Psoas muscle (tissue), 8 donors: ENCODE data around the gene ZNF716. TPM values are rescaled to one million over a fixed set of nuclear protein-coding genes. Genes with fewer than 3 reads are reported as not detected.

Source experiments
- ATAC-seq, 4 donors: fragments of 200-7000 bp; cut with Tn5 transposase; one replicate each; pipeline ENCODE4 v1.9.1; 2020; ENCODE audit warnings: moderate library complexity in 3 of 4, mild to moderate bottlenecking in 2 of 4
- DNase-seq, 2 donors: peaks; one replicate each; pipeline ENCODE4 v3.0.0-alpha.2; 2020
- H3K27ac ChIP-seq: fragments of 200-600 bp; one replicate; pipeline ENCODE4 v1.8.0; 2022
- H3K27me3 ChIP-seq, 3 donors: fragments of 200-600 bp in 1 of 3; one replicate each; pipeline versions ENCODE4 v1.6.1 to v1.8.0; 2013 to 2022; ENCODE audit warnings: low read length in 2 of 3, mild to moderate bottlenecking in 2 of 3, moderate library complexity in 1 of 3; ENCODE audit not compliant: insufficient read depth in 3 of 3
- H3K36me3 ChIP-seq, 2 donors: fragments of 200-600 bp in 1 of 2; one replicate each; pipeline versions ENCODE4 v1.6.1 to v1.8.0; 2013 to 2022; ENCODE audit warnings: low read depth in 1 of 2, mild to moderate bottlenecking in 1 of 2, moderate library complexity in 1 of 2; ENCODE audit not compliant: insufficient read depth in 1 of 2
- H3K4me1 ChIP-seq: fragments of 200-600 bp; one replicate; pipeline ENCODE4 v1.8.0; 2022
- H3K4me3 ChIP-seq: fragments of 200-600 bp; one replicate; pipeline ENCODE4 v1.8.0; 2022; ENCODE audit warnings: mild to moderate bottlenecking
- H3K9me3 ChIP-seq: fragments of 200-600 bp; one replicate; pipeline ENCODE4 v1.8.0; 2022
- WGBS, 3 donors: extraction: QIAGEN DNeasy Blood & Tissue Kit; methylation state at CpG; one replicate each; pipeline versions ENCODE4 v1.1.6 to v1.1.7; 2013; 5-methylcytosine and 5-hydroxymethylcytosine counted together
- intact Hi-C, 2 donors: fragments of 100-400 bp; cut with DNase I; formaldehyde crosslinking; loops; one replicate each; pipeline versions ENCODE4 v1.11.0 to v1.14.2; 2022
- polyA plus RNA-seq, 3 donors: library from polyadenylated mRNA; stranded (reverse); fragments of 200-250 nt; gene quantifications; one replicate each; pipeline ENCODE4 v1.2.3, GENCODE V29; 2013
- total RNA-seq, 4 donors: library from RNA; stranded (reverse); fragmentation: NEBNext Ultra II Directional in 2 of 4; extraction: Animal tissue kit (Norgen Biotek cat#: 25700) in 2 of 4; gene quantifications; one replicate each; pipeline versions ENCODE4 v1.2.1 to v1.2.4, GENCODE V29; 2021 to 2023
- TF ChIP-seq, protein P1 (sequence below): fragments of 200-600 bp; IDR thresholded peaks from one replicate; pipeline ENCODE4 v1.8.0; 2022; ENCODE audit warnings: antibody characterized with exemption
- donor health status: healthy with polysubstance abuse.
- donor health status: DM: no; HTN: no; CAD: no; lungs with moderate emphysema.
- donor health status: Bipolar disorder and iron deficiency.
- donor health status: healthy.
- donor health status: DM: yes; HTN: yes; CAD: no.
- donor health status: DM: no; HTN: no; CAD: no.
- donor health status: DM: no; HTN: no; CAD: no.
- donor health status: DM: yes; HTN: yes; CAD: no.

The ZNF716 gene
- total and polyA plus RNA-seq, 7 donors: not detected

DNA sequence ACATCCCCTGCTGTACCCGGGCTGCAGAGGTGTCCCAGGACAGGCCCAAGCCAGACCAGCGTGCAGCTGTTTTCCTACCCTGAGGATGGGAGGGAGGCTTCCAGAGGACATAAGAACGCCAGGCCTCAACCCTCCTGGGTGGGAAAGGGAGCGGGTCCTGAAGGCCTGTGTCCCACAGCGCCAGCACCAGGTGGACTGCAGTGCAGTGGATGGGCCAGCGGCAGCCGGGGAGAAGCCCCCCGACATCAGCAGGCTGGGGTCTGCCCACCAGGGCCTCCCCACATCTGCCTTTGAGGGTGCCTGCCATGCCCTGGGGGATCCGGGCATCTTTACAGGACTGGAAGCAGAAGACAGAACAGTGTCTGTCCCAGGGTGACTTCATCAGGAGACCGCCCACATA lies 22.8 kb upstream of the ZNF716 start:
- DNase-seq (no peak), ATAC-seq (no peak)
- Histone ChIP-seq H3K27me3 (no peaks in the 10 kb centered on the region), H3K9me3 (no peaks in the 10 kb centered on the region), H3K4me3 (no peak overlapping the region), H3K4me1 (no peaks in the 10 kb centered on the region), H3K27ac (no peak overlapping the region), H3K36me3 (no peaks in the 10 kb centered on the region)
- intact Hi-C loops: no loop called here
- whole genome bisulfite sequencing, 3 donors: 91 to 96% (median 91%) methylated on average over 10 of the region's 10 CpGs
- TF ChIP-seq, protein P1, sequence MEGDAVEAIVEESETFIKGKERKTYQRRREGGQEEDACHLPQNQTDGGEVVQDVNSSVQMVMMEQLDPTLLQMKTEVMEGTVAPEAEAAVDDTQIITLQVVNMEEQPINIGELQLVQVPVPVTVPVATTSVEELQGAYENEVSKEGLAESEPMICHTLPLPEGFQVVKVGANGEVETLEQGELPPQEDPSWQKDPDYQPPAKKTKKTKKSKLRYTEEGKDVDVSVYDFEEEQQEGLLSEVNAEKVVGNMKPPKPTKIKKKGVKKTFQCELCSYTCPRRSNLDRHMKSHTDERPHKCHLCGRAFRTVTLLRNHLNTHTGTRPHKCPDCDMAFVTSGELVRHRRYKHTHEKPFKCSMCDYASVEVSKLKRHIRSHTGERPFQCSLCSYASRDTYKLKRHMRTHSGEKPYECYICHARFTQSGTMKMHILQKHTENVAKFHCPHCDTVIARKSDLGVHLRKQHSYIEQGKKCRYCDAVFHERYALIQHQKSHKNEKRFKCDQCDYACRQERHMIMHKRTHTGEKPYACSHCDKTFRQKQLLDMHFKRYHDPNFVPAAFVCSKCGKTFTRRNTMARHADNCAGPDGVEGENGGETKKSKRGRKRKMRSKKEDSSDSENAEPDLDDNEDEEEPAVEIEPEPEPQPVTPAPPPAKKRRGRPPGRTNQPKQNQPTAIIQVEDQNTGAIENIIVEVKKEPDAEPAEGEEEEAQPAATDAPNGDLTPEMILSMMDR: no peak

DNA sequence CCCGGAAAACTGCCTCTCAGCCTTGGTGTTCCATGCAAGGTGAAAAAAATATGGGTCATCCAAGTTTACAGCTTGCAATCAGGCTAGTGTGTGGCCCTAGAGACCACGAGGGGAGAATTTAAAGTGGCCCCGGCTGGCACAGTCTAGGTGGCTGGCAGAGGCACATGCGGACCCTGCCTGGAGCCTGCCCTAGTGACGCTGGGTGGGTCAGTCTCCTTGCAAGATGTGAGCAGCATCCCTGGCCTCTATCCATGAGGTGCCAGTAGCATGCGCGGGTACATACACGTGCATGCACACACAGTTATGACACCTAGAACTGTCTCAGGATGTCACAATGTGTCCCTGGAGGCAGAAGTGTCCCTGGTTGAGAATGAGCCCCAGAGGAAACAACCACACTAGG lies 22.4 kb upstream of the ZNF716 start:
- intact Hi-C loops: no loop called here
- H3K9me3 ChIP-seq: no peaks in the 10 kb centered on the region
- ATAC-seq: no peak
- H3K27me3 ChIP-seq: no peaks in the 10 kb centered on the region
- H3K4me3 ChIP-seq: no peak overlapping the region
- 75 to 84% (median 80%) methylated on average over 8 of the region's 8 CpGs for WGBS, 3 donors
- no peak for DNase-seq
- H3K27ac ChIP-seq: no peak overlapping the region
- H3K36me3 ChIP-seq: no peaks in the 10 kb centered on the region
- TF ChIP-seq, protein P1: no peak
- H3K4me1 ChIP-seq: no peaks in the 10 kb centered on the region

DNA sequence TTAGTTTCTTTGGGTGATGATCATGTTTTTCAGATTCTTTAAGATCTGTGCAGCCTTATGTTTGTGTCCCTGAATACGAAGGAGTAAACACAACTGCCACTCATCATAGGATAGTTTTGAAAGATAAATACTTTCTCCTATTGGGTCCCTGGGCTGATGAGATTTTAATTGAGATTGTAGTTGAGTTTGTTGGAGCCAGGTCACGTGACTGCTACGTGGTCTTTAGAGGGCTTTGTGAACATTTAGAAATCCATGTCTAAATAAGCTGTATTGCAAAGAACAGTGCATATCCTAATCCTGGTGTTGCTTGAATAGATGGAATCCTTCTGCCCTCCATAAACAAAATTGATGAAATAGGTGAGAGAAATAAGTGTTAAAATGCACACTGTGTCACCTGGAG lies 17.4 kb upstream of the ZNF716 start:
- TF ChIP-seq, protein P1: no peak

DNA sequence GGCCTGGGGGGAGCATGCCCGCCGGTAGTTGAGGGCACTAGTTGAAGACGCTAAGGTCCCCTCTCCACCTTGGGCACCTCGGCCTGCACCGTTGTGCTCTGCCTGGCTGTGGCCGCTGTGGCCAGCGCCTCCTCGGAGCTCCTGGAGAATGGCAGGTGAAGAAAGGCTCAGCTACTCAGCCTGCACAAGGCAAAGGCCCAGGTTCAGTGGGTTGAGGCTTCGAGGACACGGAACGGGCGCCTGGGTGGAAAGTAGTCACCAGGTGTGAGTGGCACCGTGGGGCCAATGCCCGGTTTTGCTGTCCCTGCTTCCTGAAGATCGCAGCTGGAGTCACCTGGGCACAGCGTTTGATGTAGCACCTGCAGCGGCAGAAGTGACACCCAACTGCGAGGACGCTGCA lies 12.4 kb upstream of the ZNF716 start:
- Histone ChIP-seq H3K9me3 (no peaks in the 10 kb centered on the region), H3K27me3 (no peaks in the 10 kb centered on the region), H3K4me1 (no peaks in the 10 kb centered on the region), H3K36me3 (no peaks in the 10 kb centered on the region), H3K27ac (no peak overlapping the region), H3K4me3 (no peak overlapping the region)
- 88 to 89% (median 88%) methylated on average over 19 of the region's 19 CpGs for WGBS, 3 donors
- DNase-seq: no peak
- ATAC-seq: no peak
- TF ChIP-seq, protein P1: no peak
- intact Hi-C loops: no loop called here

More for the DNA sequence above, 17.4 kb upstream of the ZNF716 start:
- no peak overlapping the region for H3K27ac ChIP-seq
- H3K4me1 ChIP-seq: no peaks in the 10 kb centered on the region
- H3K4me3 ChIP-seq: no peak overlapping the region
- no peaks in the 10 kb centered on the region for H3K27me3 ChIP-seq
- 31 to 52% (median 44%) methylated on average over 3 of the region's 3 CpGs for WGBS, 3 donors
- intact Hi-C loops: no loop called here
- no peaks in the 10 kb centered on the region for H3K9me3 ChIP-seq
- ATAC-seq (no peak), DNase-seq (no peak)
- no peaks in the 10 kb centered on the region for H3K36me3 ChIP-seq

DNA sequence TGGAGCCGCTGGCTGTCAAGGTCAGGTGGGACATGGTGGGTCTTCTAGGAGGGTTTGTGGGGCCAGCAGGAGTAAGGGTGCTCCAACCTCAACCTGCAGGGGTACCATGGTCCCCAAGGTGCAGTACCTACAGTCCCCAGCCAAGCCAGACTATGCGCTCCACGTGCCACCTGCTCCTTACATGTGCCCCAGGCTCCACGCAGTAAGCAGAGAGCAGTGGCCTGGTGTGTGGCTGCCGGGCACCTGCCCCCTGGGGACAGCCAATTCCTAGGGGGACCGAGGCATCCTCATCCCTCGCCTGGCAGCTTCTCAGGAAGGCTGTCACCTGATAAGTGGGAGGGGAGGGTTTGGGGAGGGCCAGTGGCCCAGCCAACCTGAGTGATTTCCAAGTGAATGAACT lies 11.7 kb upstream of the ZNF716 start:
- H3K9me3 ChIP-seq: no peaks in the 10 kb centered on the region
- ATAC-seq: no peak

More for the DNA sequence above, 11.7 kb upstream of the ZNF716 start:
- TF ChIP-seq, protein P1: no peak
- no peak overlapping the region for H3K27ac ChIP-seq
- no peaks in the 10 kb centered on the region for H3K27me3 ChIP-seq
- H3K36me3 ChIP-seq: no peaks in the 10 kb centered on the region
- no peak overlapping the region for H3K4me3 ChIP-seq
- intact Hi-C loops: no loop called here
- 70 to 76% (median 70%) methylated on average over 7 of the region's 7 CpGs for WGBS, 3 donors
- no peak for DNase-seq
- H3K4me1 ChIP-seq: no peaks in the 10 kb centered on the region
